ENCODE measurements around the gene PDCD7.
"Not testable (repeated sequence)": the region's sequence is repeated elsewhere in the genome, so short reads cannot be mapped to it uniquely, and the experiment has no call there.

The PDCD7 gene

GRCh38 chr15:65076486-65077290 is 56.9 kb downstream of the PDCD7 start, which contains the start of gene KBTBD13:
Gene KBTBD13, plus strand, starts transcription at chr15:65076746. Its CDS starts 70 bp downstream, at chr15:65076816.
- TF ChIP-seq CTCF (IDR thresholded peaks at IDR 0.05; ENCODE audit: low read depth, low read length) = no peak
- no peak within 1 kb of the TSS for H3K4me3 ChIP-seq (ENCODE audit: low read depth, low read length)

GRCh38 chr15:65075607-65076395 is 57.8 kb downstream of the PDCD7 start:
- H3K4me3 ChIP-seq (ENCODE audit: low read depth, low read length) = not testable (repeated sequence)

GRCh38 chr15:65074946-65075345 is 58.7 kb downstream of the PDCD7 start:
- H3K4me3 ChIP-seq (ENCODE audit: low read depth, low read length) = not testable (repeated sequence)

- no peak for TF ChIP-seq CTCF (IDR thresholded peaks at IDR 0.05; ENCODE audit: low read depth, low read length)
- no peak overlapping the region for H3K4me3 ChIP-seq (ENCODE audit: low read depth, low read length)
Measured at GRCh38 chr15:65072617-65073016, 61.0 kb downstream of the PDCD7 start.

- H3K4me3 ChIP-seq (ENCODE audit: low read depth, low read length) = no peak overlapping the region
- no peak for TF ChIP-seq CTCF (IDR thresholded peaks at IDR 0.05; ENCODE audit: low read depth, low read length)
Measured at GRCh38 chr15:65072027-65072426, 61.6 kb downstream of the PDCD7 start.

- TF ChIP-seq CTCF (IDR thresholded peaks at IDR 0.05; ENCODE audit: low read depth, low read length) = no peak
- H3K4me3 ChIP-seq (ENCODE audit: low read depth, low read length) = no peak overlapping the region
Measured at GRCh38 chr15:65071381-65071811, 62.2 kb downstream of the PDCD7 start.

GRCh38 chr15:65069779-65070546 is 63.6 kb downstream of the PDCD7 start:
- TF ChIP-seq CTCF (IDR thresholded peaks at IDR 0.05; ENCODE audit: low read depth, low read length) = no peak
- no peak overlapping the region for H3K4me3 ChIP-seq (ENCODE audit: low read depth, low read length)

GRCh38 chr15:65069179-65069578 is 64.4 kb downstream of the PDCD7 start:
- no peak overlapping the region for H3K4me3 ChIP-seq (ENCODE audit: low read depth, low read length)
- no peak for TF ChIP-seq CTCF (IDR thresholded peaks at IDR 0.05; ENCODE audit: low read depth, low read length)

Data from WI38 (cell line).